Pancreas (tissue), 10 donors: Measurements from ENCODE around the gene RPL10. TPM values are rescaled to one million over a fixed set of nuclear protein-coding genes. Genes with fewer than 3 reads are reported as not detected.

ENCODE experiments used
- ATAC-seq, 4 donors: fragments of 200-7000 bp; cut with Tn5 transposase; one replicate each; pipeline versions ENCODE4 v1.8.0 to v1.9.1; 2020; ENCODE audit warnings: mild to moderate bottlenecking in 4 of 4, moderate library complexity in 4 of 4
- DNase-seq, 6 donors: peaks; one replicate each; pipeline ENCODE4 v3.0.0-alpha.2; 2020
- FAIRE-seq: peaks from 2 replicates; lab custom pipeline; 2012; peaks lifted over from hg19 to GRCh38; lab: Jason Lieb, UNC
- H3K27ac ChIP-seq, 4 donors: fragments of 200-600 bp; sonication (generic); 1 replicate in 3 of 4; 2 replicates in 1 of 4; pipeline versions ENCODE4 v1.5.0 to v1.8.0; 2020
- H3K27me3 ChIP-seq, 4 donors: fragments of 200-600 bp; one replicate each; pipeline ENCODE4 v1.8.0; 2021
- H3K36me3 ChIP-seq, 3 donors: fragments of 200-600 bp; sonication (generic) in 1 of 3; one replicate each; pipeline versions ENCODE4 v1.5.0 to v1.8.0; 2020 to 2021
- H3K4me1 ChIP-seq, 3 donors: fragments of 200-600 bp; one replicate each; pipeline ENCODE4 v1.8.0; 2021
- H3K4me3 ChIP-seq, 4 donors: fragments of 200-600 bp; sonication (generic) in 2 of 4; one replicate each; pipeline versions ENCODE4 v1.5.0 to v1.8.0; 2020 to 2021
- H3K9me3 ChIP-seq, 4 donors: fragments of 200-600 bp; one replicate each; pipeline ENCODE4 v1.8.0; 2021
- CTCF ChIP-seq, 4 donors: fragments of 200-600 bp; sonication (generic) in 3 of 4; IDR thresholded peaks; one replicate each; pipeline versions ENCODE4 v1.5.0 to v1.8.0; 2021; ENCODE audit warnings: antibody characterized with exemption in 4 of 4
- WGBS, 2 donors: extraction: QIAGEN DNeasy Blood & Tissue Kit; methylation state at CpG; one replicate each; pipeline ENCODE4 v1.1.7; 2013; 5-methylcytosine and 5-hydroxymethylcytosine counted together
- intact Hi-C, 3 donors: fragments of 100-400 bp; cut with DNase I; formaldehyde crosslinking; loops; one replicate each; pipeline versions ENCODE4 v1.11.1 to v1.14.2; 2022
- polyA plus RNA-seq, 2 donors: library from polyadenylated mRNA; stranded (reverse); fragments of 200-250 nt; gene quantifications; one replicate each; pipeline ENCODE4 v1.2.3, GENCODE V29; 2013
- total RNA-seq, 6 donors: library from RNA; stranded (reverse); fragmentation: NEBNext Ultra II Directional in 4 of 6; extraction: Animal tissue kit (Norgen Biotek cat#: 25700) in 4 of 6; gene quantifications; one replicate each; pipeline versions ENCODE4 v1.2.1 to v1.2.4, GENCODE V29; 2021 to 2023
- donor health status: healthy with polysubstance abuse.
- donor health status: DM: no; HTN: no; CAD: no; lungs with moderate emphysema.
- donor health status: DM: no; HTN: no; CAD: no.
- donor health status: control.
- donor health status: control.
- donor health status: Bipolar disorder and iron deficiency.
- donor health status: DM: yes; HTN: yes; CAD: no.
- donor health status: DM: no; HTN: no; CAD: no.
- donor health status: DM: no; HTN: no; CAD: no.
- donor health status: DM: yes; HTN: yes; CAD: no.

The RPL10 gene
- total and polyA plus RNA-seq, 8 donors: 2,194 to 4,058 (median 3,145) TPM

GRCh38 chrX:154411981-154412340 lies 13.8 kb downstream of the RPL10 start:
- Histone ChIP-seq H3K9me3 (no peaks in the 10 kb centered on the region), H3K27ac (peak overlapping the region; percentile 56 to 84 (median 69)), H3K36me3 (no peaks in the 10 kb centered on the region), H3K4me3 (peak overlapping the region; percentile 38 to 66 (median 46)), H3K4me1 (no peaks in the 10 kb centered on the region), H3K27me3 (no peaks in the 10 kb centered on the region)
- FAIRE-seq: no peak
- no peak for TF ChIP-seq CTCF (IDR thresholded peaks at IDR 0.05)
- DNase-seq: peak in 5 of 6 donors; percentile 43 to 74 (median 59)
- intact Hi-C loops: no loop called here
- 0 to 33% methylated on average over 21 to 29 of the region's 29 CpGs for WGBS, 2 donors
- peak; percentile 76 to 84 (median 79) for ATAC-seq

- Histone ChIP-seq H3K27me3 (no peaks in the 10 kb centered on the region), H3K9me3 (no peaks in the 10 kb centered on the region), H3K4me1 (no peaks in the 10 kb centered on the region), H3K27ac (peak overlapping the region in 2 of 4 donors; percentile 76 to 84), H3K36me3 (no peaks in the 10 kb centered on the region), H3K4me3 (peak overlapping the region in 3 of 4 donors; percentile 46 to 66 (median 46))
- FAIRE-seq (no peak), ATAC-seq (no peak), DNase-seq (no peak)
- WGBS, 2 donors: 24 to 47% methylated on average over 4 of the region's 4 CpGs
- intact Hi-C loops: no loop called here
- no peak for TF ChIP-seq CTCF (IDR thresholded peaks at IDR 0.05)
Measured at GRCh38 chrX:154412468-154412867, 14.3 kb downstream of the RPL10 start.

GRCh38 chrX:154413142-154413541 lies 15.0 kb downstream of the RPL10 start:
- Histone ChIP-seq H3K27me3 (no peaks in the 10 kb centered on the region), H3K4me3 (no peak overlapping the region), H3K4me1 (no peaks in the 10 kb centered on the region), H3K36me3 (no peaks in the 10 kb centered on the region), H3K27ac (no peak overlapping the region), H3K9me3 (no peaks in the 10 kb centered on the region)
- FAIRE-seq (no peak), ATAC-seq (no peak), DNase-seq (no peak)
- no peak for TF ChIP-seq CTCF (IDR thresholded peaks at IDR 0.05)
- intact Hi-C loops: no loop called here
- 61 to 71% methylated on average over 8 of the region's 8 CpGs for WGBS, 2 donors

GRCh38 chrX:154417157-154417556 lies 19.0 kb downstream of the RPL10 start:
- no peak for TF ChIP-seq CTCF (IDR thresholded peaks at IDR 0.05)
- Histone ChIP-seq H3K36me3 (no peaks in the 10 kb centered on the region), H3K9me3 (no peaks in the 10 kb centered on the region), H3K4me3 (no peak overlapping the region), H3K27me3 (no peaks in the 10 kb centered on the region), H3K27ac (no peak overlapping the region), H3K4me1 (no peaks in the 10 kb centered on the region)
- WGBS, 2 donors: 71 to 87% methylated on average over 7 of the region's 7 CpGs
- intact Hi-C loops: no loop called here
- DNase-seq: no peak
- FAIRE-seq: no peak
- no peak for ATAC-seq

GRCh38 chrX:154419189-154419588 lies 21.0 kb downstream of the RPL10 start:
- 80 to 92% methylated on average over 8 of the region's 8 CpGs for WGBS, 2 donors

More at GRCh38 chrX:154419189-154419588, 21.0 kb downstream of the RPL10 start:
- Histone ChIP-seq H3K27ac (no peak overlapping the region), H3K9me3 (no peaks in the 10 kb centered on the region), H3K27me3 (no peaks in the 10 kb centered on the region), H3K4me1 (no peaks in the 10 kb centered on the region), H3K36me3 (no peaks in the 10 kb centered on the region), H3K4me3 (no peak overlapping the region)
- no peak for ATAC-seq
- FAIRE-seq: no peak
- TF ChIP-seq CTCF (IDR thresholded peaks at IDR 0.05): no peak
- DNase-seq: no peak
- intact Hi-C loops: no loop called here
